Lower lobe of right lung (tissue), 2 donors: ENCODE data around the gene GLTP. TPM values are rescaled to one million over a fixed set of nuclear protein-coding genes. Genes with fewer than 3 reads are reported as not detected.
A peak's percentile ranks its signal among the peaks of the same experiment; 100 is the strongest.

Experiments used
- ATAC-seq, 2 donors: fragments of 200-7000 bp; cut with Tn5 transposase; one replicate each; pipeline ENCODE4 v1.9.1; 2020 to 2022; ENCODE audit warnings: mild to moderate bottlenecking in 2 of 2, moderate library complexity in 2 of 2
- DNase-seq: peaks from one replicate; pipeline ENCODE4 v3.0.0-alpha.2; 2020
- H3K27ac ChIP-seq: fragments of 200-600 bp; one replicate; pipeline ENCODE4 v1.8.0; 2022
- H3K27me3 ChIP-seq: fragments of 200-600 bp; one replicate; pipeline ENCODE4 v1.8.0; 2022; ENCODE audit warnings: low read depth
- H3K36me3 ChIP-seq: fragments of 200-600 bp; one replicate; pipeline ENCODE4 v1.8.0; 2022; ENCODE audit warnings: mild to moderate bottlenecking
- H3K4me1 ChIP-seq: fragments of 200-600 bp; one replicate; pipeline ENCODE4 v1.8.0; 2022
- H3K4me3 ChIP-seq: fragments of 200-600 bp; one replicate; pipeline ENCODE4 v1.8.0; 2022; ENCODE audit warnings: mild to moderate bottlenecking
- H3K9me3 ChIP-seq: fragments of 200-600 bp; one replicate; pipeline ENCODE4 v1.8.0; 2022
- CTCF ChIP-seq: fragments of 200-600 bp; IDR thresholded peaks from one replicate; pipeline ENCODE4 v1.8.0; 2022; ENCODE audit warnings: antibody characterized with exemption, mild to moderate bottlenecking
- intact Hi-C: fragments of 100-400 bp; cut with DNase I; formaldehyde crosslinking; loops from one replicate; pipeline ENCODE4 v1.11.0; 2022
- total RNA-seq: library from RNA; stranded (reverse); fragmentation: NEBNext Ultra II Directional; extraction: Animal tissue kit (Norgen Biotek cat#: 25700); gene quantifications from one replicate; pipeline ENCODE4 v1.2.1, GENCODE V29; 2021
- donor health status: DM: no; HTN: yes; CAD: no; lungs with severe emphysema.

The GLTP gene
- total RNA-seq, 1 donor from 2014 or later = 45.3 TPM

- Histone ChIP-seq H3K4me1 (no peaks in the 10 kb centered on the region), H3K27ac (no peak overlapping the region), H3K27me3 (peaks cover 3% of the 10 kb centered on the region), H3K4me3 (no peak overlapping the region), H3K9me3 (no peaks in the 10 kb centered on the region), H3K36me3 (no peaks in the 10 kb centered on the region)
- no peak for ATAC-seq
- no peak for TF ChIP-seq CTCF
- intact Hi-C loops = no loop called here
- DNase-seq = no peak
These were observed 68.7 kb downstream of the GLTP start for GRCh38 chr12:109811624-109811995.

- H3K9me3 ChIP-seq = no peaks in the 10 kb centered on the region
- H3K27me3 ChIP-seq = peaks cover 3% of the 10 kb centered on the region
- H3K4me1 ChIP-seq = no peaks in the 10 kb centered on the region
- ATAC-seq (no peak), DNase-seq (no peak)
- H3K36me3 ChIP-seq = no peaks in the 10 kb centered on the region
- H3K4me3 ChIP-seq = no peak overlapping the region
- no peak overlapping the region for H3K27ac ChIP-seq
- intact Hi-C loops = no loop called here
- no peak for TF ChIP-seq CTCF
These were observed 69.3 kb downstream of the GLTP start for GRCh38 chr12:109810954-109811623.

GRCh38 chr12:109808876-109809646 lies 71.3 kb downstream of the GLTP start:
- DNase-seq = no peak
- Histone ChIP-seq H3K4me1 (no peaks in the 10 kb centered on the region), H3K36me3 (no peaks in the 10 kb centered on the region), H3K27ac (no peak overlapping the region), H3K9me3 (no peaks in the 10 kb centered on the region), H3K27me3 (no peaks in the 10 kb centered on the region), H3K4me3 (no peak overlapping the region)
- TF ChIP-seq CTCF = no peak
- intact Hi-C loops = no loop called here
- ATAC-seq = no peak

DNA sequence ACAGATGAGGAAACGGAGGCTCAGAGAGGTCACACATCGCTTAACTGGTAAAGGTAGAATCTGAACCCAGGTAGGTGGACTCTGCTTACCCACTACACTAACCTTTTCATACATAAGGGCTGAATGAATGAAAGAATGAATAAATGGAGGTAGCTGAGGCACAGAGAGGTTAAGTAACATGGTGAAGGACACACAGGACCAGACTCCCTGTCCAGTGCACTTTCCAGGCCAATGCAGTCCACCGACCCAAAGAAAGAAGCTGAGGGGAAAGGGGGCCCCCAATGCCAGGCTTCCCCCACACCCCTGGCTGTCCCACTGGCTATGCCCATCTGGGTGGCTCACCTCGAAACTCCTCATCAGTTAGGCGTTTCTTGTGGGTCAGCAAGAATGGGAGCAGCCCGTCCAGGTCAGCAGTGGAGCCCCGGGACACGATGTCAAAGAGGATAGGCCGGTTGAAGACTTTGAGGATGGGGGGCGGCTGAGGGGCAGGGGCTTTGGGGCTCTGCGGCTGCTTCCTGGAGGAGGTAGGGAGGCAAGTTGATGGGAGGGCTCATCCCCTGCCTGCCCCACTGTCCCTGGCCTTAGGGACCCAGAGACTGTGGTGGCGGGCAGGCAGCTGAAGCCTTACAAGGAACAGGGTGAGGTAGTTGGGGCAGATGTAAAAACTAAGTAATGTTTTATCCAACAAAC lies 72.2 kb downstream of the GLTP start:
- Histone ChIP-seq H3K4me3 (no peak overlapping the region), H3K36me3 (no peaks in the 10 kb centered on the region), H3K27me3 (no peaks in the 10 kb centered on the region), H3K27ac (no peak overlapping the region), H3K4me1 (no peaks in the 10 kb centered on the region), H3K9me3 (no peaks in the 10 kb centered on the region)
- intact Hi-C loops = no loop called here
- ATAC-seq (no peak), DNase-seq (no peak)
- no peak for TF ChIP-seq CTCF

DNA sequence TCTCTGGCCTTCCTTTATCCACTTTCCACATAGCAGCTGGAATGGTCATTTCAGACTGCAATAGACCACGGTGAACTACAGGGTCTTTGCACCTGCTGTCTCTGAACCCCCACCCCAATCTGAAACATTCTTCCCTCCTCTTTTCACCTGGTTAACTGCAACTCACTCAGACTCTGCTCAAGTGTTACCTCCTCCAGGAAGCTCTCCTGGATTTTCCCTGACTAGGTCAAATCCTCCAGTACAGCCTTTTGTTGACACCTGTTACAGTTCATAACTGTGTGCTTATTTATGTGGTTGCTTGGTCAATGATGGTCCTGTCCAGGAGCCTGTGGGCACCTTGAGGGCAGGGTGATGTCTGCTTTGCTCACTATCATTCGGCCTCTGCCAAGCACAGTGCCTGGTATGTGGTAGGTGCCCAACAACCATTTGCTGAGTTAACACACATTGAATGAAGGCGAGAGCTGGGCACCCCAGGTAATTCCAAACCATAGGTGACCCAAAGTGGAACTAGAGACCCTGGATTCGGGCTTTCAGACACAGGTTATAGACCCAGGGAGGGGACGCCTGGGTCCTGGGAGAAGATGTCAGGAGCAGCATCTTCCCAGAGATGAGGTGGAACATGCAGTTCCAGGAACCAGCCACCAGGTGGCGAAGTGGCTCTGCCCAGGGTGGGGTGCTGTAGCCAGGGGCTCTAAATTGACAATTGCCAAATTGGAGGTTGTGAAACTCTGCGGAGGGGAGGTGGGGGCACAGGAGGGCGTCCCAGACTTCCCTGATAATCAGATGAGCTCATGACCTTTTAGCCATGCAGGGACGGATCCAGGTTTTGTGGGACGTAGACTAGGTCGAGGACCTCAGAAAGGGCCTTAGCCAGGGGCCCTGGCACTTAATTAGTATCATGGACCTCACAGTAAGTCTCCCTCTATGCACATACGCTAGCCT lies 75.2 kb downstream of the GLTP start:
- TF ChIP-seq CTCF = peak; percentile 98
- Histone ChIP-seq H3K27ac (no peak overlapping the region), H3K4me3 (no peak overlapping the region), H3K9me3 (no peaks in the 10 kb centered on the region), H3K36me3 (no peaks in the 10 kb centered on the region), H3K4me1 (no peaks in the 10 kb centered on the region), H3K27me3 (no peaks in the 10 kb centered on the region)
- intact Hi-C loops = no loop called here
- DNase-seq (peak; percentile 80), ATAC-seq (peak; percentile 84)
